ENCODE results near the gene ZBTB20.

Gene ZBTB20

DNA sequence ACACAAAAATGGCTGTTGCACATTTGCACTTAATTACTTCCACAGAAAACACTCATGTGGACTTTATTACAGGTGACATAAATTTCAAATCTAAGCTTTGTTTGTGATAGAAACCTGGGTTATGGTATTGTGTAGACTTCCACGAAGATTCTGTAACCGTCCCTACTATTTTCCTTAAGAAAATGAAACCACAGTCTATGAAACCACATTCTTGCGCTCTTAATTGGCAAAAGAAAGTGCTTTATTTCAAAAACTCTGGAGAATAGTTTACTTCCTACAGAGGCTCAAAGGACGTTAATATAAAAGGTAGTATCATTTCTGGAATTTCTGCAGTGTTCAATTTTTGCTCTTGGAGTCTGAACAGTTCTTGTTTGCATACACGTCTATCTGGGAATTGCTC, 729.8 kb downstream of the ZBTB20 start:
- Histone ChIP-seq H3K4me3 (ENCODE audit: low read length) (no peak overlapping the region), H3K79me2 (ENCODE audit: control insufficient read depth, low read length) (peaks cover 14% of the 10 kb centered on the region; the same call in 1 of the 2 replicates), H3K4me1 (ENCODE audit: control insufficient read depth, low read length) (peaks cover 11% of the 10 kb centered on the region; the same call in 1 of the 2 replicates), H3K36me3 (ENCODE audit: control insufficient read depth, low read length) (no peaks in the 10 kb centered on the region), H3K27ac (ENCODE audit: low read depth, low read length) (no peak overlapping the region), H3K27me3 (ENCODE audit: control insufficient read depth, low read length) (no peaks in the 10 kb centered on the region), H3F3A (ENCODE audit: control insufficient read depth, insufficient read depth) (no peaks in the 10 kb centered on the region), H4K20me1 (ENCODE audit: control insufficient read depth, insufficient read depth, low read depth, low read length) (0 out of 2 replicates have a peak, but pooled peaks cover 3% of the 10 kb centered on the region), H3K4me2 (ENCODE audit: low read length) (no peak overlapping the region), H3K9me2 (replicated peaks; ENCODE audit: control insufficient read depth, low read length) (no peaks in the 10 kb centered on the region), H3K9me3 (ENCODE audit: control insufficient read depth, insufficient read depth, low read length) (no peaks in the 10 kb centered on the region)
- TF ChIP-seq CTCF (IDR thresholded peaks at IDR 0.05; ENCODE audit: low read depth, low read length, poor library complexity, severe bottlenecking) (no peak), EZH2phosphoT487 (IDR thresholded peaks at IDR 0.05; ENCODE audit: borderline replicate concordance, low read length) (no peak)

DNA sequence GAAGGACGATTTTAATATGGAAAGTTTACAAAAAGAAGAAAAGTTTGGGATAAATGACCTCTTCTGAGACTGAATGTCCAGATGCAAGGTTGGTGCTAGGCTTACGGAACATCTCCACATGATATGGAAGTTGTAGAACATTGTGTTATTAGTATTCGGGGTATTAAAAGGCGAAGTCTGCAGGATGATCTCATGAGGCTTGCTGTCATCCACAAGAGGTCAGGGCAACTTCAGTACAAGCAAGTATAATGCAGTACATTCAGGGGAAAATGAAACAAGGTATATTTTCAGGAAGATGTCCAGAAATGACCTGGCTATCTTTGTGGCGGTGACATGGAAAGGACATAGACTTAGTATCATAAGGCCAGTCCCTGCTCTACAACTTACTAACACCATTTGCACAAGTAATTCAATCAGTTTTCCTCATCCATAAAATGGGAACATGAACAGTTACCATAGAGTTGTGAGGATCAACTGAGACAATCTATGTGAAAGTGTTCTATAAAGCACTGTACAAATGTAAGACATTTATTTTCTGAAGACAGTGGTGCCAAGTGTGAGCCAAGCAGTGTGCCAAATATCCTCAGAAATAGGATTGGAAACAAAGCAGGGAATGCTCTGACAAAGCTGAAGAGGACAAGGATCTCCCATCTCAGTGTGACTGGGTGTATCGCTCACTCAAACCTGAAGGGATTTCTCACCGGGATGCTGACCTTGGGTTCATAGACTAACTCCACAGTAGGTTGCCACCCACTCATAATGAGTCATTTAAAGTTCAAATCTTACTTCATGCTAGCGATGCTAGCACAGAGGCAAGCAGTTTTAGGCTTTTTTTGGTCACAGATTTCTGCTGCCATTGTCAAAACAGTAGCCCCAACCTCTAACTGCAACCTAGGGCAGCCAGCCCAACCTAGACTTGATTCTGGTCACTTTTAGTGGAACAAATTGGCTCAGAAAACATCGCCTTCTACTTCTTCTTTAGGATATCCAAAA, 735.0 kb downstream of the ZBTB20 start:
- no peaks in the 10 kb centered on the region for H4K20me1 ChIP-seq (ENCODE audit: control insufficient read depth, insufficient read depth, low read depth, low read length)
- peaks cover 8% of the 10 kb centered on the region; the same call in 1 of the 2 replicates for H3K79me2 ChIP-seq (ENCODE audit: control insufficient read depth, low read length)
- no peaks in the 10 kb centered on the region for H3K36me3 ChIP-seq (ENCODE audit: control insufficient read depth, low read length)
- no peaks in the 10 kb centered on the region for H3K9me3 ChIP-seq (ENCODE audit: control insufficient read depth, insufficient read depth, low read length)
- peaks cover 17% of the 10 kb centered on the region for H3K4me1 ChIP-seq (ENCODE audit: control insufficient read depth, low read length)
- no peaks in the 10 kb centered on the region for H3F3A ChIP-seq (ENCODE audit: control insufficient read depth, insufficient read depth)
- no peak overlapping the region for H3K4me2 ChIP-seq (ENCODE audit: low read length)
- H3K9me2 ChIP-seq (replicated peaks; ENCODE audit: control insufficient read depth, low read length), result no peaks in the 10 kb centered on the region
- TF ChIP-seq EZH2phosphoT487 (IDR thresholded peaks at IDR 0.05; ENCODE audit: borderline replicate concordance, low read length) (no peak), CTCF (IDR thresholded peaks at IDR 0.05; ENCODE audit: low read depth, low read length, poor library complexity, severe bottlenecking) (no peak)
- no peak overlapping the region for H3K27ac ChIP-seq (ENCODE audit: low read depth, low read length)
- H3K27me3 ChIP-seq (ENCODE audit: control insufficient read depth, low read length), result no peaks in the 10 kb centered on the region
- no peak overlapping the region for H3K4me3 ChIP-seq (ENCODE audit: low read length)

- Histone ChIP-seq H3K4me3 (ENCODE audit: low read length) (no peak overlapping the region), H3F3A (ENCODE audit: control insufficient read depth, insufficient read depth) (no peaks in the 10 kb centered on the region), H4K20me1 (ENCODE audit: control insufficient read depth, insufficient read depth, low read depth, low read length) (no peaks in the 10 kb centered on the region), H3K4me1 (ENCODE audit: control insufficient read depth, low read length) (peaks cover 20% of the 10 kb centered on the region), H3K9me3 (ENCODE audit: control insufficient read depth, insufficient read depth, low read length) (no peaks in the 10 kb centered on the region), H3K9me2 (replicated peaks; ENCODE audit: control insufficient read depth, low read length) (no peaks in the 10 kb centered on the region), H3K27me3 (ENCODE audit: control insufficient read depth, low read length) (no peaks in the 10 kb centered on the region), H3K4me2 (ENCODE audit: low read length) (no peak overlapping the region), H3K36me3 (ENCODE audit: control insufficient read depth, low read length) (no peaks in the 10 kb centered on the region), H3K27ac (ENCODE audit: low read depth, low read length) (no peak overlapping the region), H3K79me2 (ENCODE audit: control insufficient read depth, low read length) (peaks cover 5% of the 10 kb centered on the region; the same call in 1 of the 2 replicates)
- no peak for TF ChIP-seq CTCF (IDR thresholded peaks at IDR 0.05; ENCODE audit: low read depth, low read length, poor library complexity, severe bottlenecking)
- TF ChIP-seq EZH2phosphoT487 (IDR thresholded peaks at IDR 0.05; ENCODE audit: borderline replicate concordance, low read length), result no peak
Observed at GRCh38 chr3:114411190-114411668, 735.9 kb downstream of the ZBTB20 start.
